Measurements from ENCODE around the gene SH3GL3. TPM values are rescaled to one million over a fixed set of nuclear protein-coding genes. Genes with fewer than 3 reads are reported as not detected.

The SH3GL3 gene
- total and polyA plus RNA-seq, 2 of the 13 experiments (the other 11 are each of a cell fraction or from before 2014, with no cell fraction given), result not detected

- FAIRE-seq, result no peak
Measured at GRCh38 chr15:83626171-83626802, 179.1 kb downstream of the SH3GL3 start.

GRCh38 chr15:83631534-83631933, 184.4 kb downstream of the SH3GL3 start:
- FAIRE-seq, result no peak
- H3K9me3 ChIP-seq (ENCODE audit: low read length), result peaks cover 11% of the 10 kb centered on the region; the same call in 1 of the 2 replicates
- no peaks in the 10 kb centered on the region for H3K36me3 ChIP-seq (replicated peaks in 1 of 2; ENCODE audit: control insufficient read depth in 1 of 2, insufficient read depth in 2 of 2, low read length in 2 of 2)
- intact Hi-C loops (cut with micrococcal nuclease; ENCODE audit: unreplicated experiment) (no loop called here), in situ Hi-C loops (cut with HindIII; ENCODE audit: extremely low pct_ligation_motif_present, low pct_unique_long_range_greater_than_20kb) (no loop called here)
- ATAC-seq, result no peak
- no TSS peak for BruUV-seq (replicated peaks)
- no peak for DNase-seq (ENCODE audit: low spot score)
- no peaks in the 10 kb centered on the region for H3K4me1 ChIP-seq (ENCODE audit: insufficient read depth, low read length)
- no peaks in the 10 kb centered on the region for H4K20me1 ChIP-seq (ENCODE audit: insufficient read depth, low read length)
- POLR2A ChIA-PET, result no interaction called here
- H3K27me3 ChIP-seq (ENCODE audit: control insufficient read depth in 1 of 2, insufficient read depth in 2 of 2, low read length in 2 of 2), result no peaks in the 10 kb centered on the region
- CTCF ChIA-PET (ENCODE audit: low intra/inter-chr PET ratio, low total read pairs), result no interaction called here
- TF ChIP-seq RFXAP (CRISPR knock-in tag; IDR thresholded peaks at IDR 0.05; ENCODE audit: borderline replicate concordance) (no peak), ZSCAN12 (CRISPR knock-in tag; IDR thresholded peaks at IDR 0.05) (no peak), SNAI1 (CRISPR knock-in tag; IDR thresholded peaks at IDR 0.05; ENCODE audit: borderline replicate concordance) (no peak), ATF5 (CRISPR knock-in tag; IDR thresholded peaks at IDR 0.05; ENCODE audit: low read depth) (no peak), MATR3 (CRISPR knock-in tag; IDR thresholded peaks at IDR 0.05) (no peak), RFX1 (IDR thresholded peaks at IDR 0.05) (no peak), ZNF20 (CRISPR knock-in tag; IDR thresholded peaks at IDR 0.05) (no peak)
- no peak overlapping the region for H3K27ac ChIP-seq (ENCODE audit: extremely low read length, insufficient read depth, low read length)
- H3K4me2 ChIP-seq (ENCODE audit: low read depth, low read length), result no peak overlapping the region
- H2AFZ ChIP-seq (ENCODE audit: low read length), result no peak overlapping the region
- H3K79me2 ChIP-seq (ENCODE audit: insufficient read depth, low read length), result no peaks in the 10 kb centered on the region
- H3K9ac ChIP-seq (ENCODE audit: insufficient read depth, low read depth, low read length), result no peak overlapping the region
- WGBS (ENCODE audit: low lambda C conversion rate), result 0% methylated on average over 1 of the region's 2 CpGs
- H3K4me3 ChIP-seq (replicated peaks in 1 of 3; ENCODE audit: insufficient read depth in 1 of 3, low read depth in 2 of 3, low read length in 3 of 3), result no peak overlapping the region

More at GRCh38 chr15:83626171-83626802, 179.1 kb downstream of the SH3GL3 start:
- DNase-seq (ENCODE audit: low spot score) (no peak), ATAC-seq (no peak)
- POLR2A ChIA-PET, result no interaction called here
- Histone ChIP-seq H3K4me1 (ENCODE audit: insufficient read depth, low read length) (no peaks in the 10 kb centered on the region), H3K4me2 (ENCODE audit: low read depth, low read length) (no peak overlapping the region), H3K27ac (ENCODE audit: extremely low read length, insufficient read depth, low read length) (no peak overlapping the region), H4K20me1 (ENCODE audit: insufficient read depth, low read length) (no peaks in the 10 kb centered on the region), H3K27me3 (ENCODE audit: control insufficient read depth in 1 of 2, insufficient read depth in 2 of 2, low read length in 2 of 2) (no peaks in the 10 kb centered on the region), H3K4me3 (replicated peaks in 1 of 3; ENCODE audit: insufficient read depth in 1 of 3, low read depth in 2 of 3, low read length in 3 of 3) (no peak overlapping the region), H2AFZ (ENCODE audit: low read length) (no peak overlapping the region), H3K36me3 (replicated peaks in 1 of 2; ENCODE audit: control insufficient read depth in 1 of 2, insufficient read depth in 2 of 2, low read length in 2 of 2) (no peaks in the 10 kb centered on the region), H3K79me2 (ENCODE audit: insufficient read depth, low read length) (no peaks in the 10 kb centered on the region), H3K9ac (ENCODE audit: insufficient read depth, low read depth, low read length) (no peak overlapping the region), H3K9me3 (ENCODE audit: low read length) (peaks cover 10% of the 10 kb centered on the region; the same call in 1 of the 2 replicates)
- TF ChIP-seq ZNF598 (CRISPR knock-in tag; IDR thresholded peaks at IDR 0.05; ENCODE audit: borderline replicate concordance), result no peak
- peak; percentile 60 for TF ChIP-seq MNT (IDR thresholded peaks at IDR 0.05)
- intact Hi-C loops (cut with micrococcal nuclease; ENCODE audit: unreplicated experiment) (no loop called here), in situ Hi-C loops (cut with HindIII; ENCODE audit: extremely low pct_ligation_motif_present, low pct_unique_long_range_greater_than_20kb) (no loop called here)
- 4% methylated on average over 2 of the region's 2 CpGs for WGBS (ENCODE audit: low lambda C conversion rate)
- BruUV-seq (replicated peaks), result no TSS peak
- CTCF ChIA-PET (ENCODE audit: low intra/inter-chr PET ratio, low total read pairs), result no interaction called here

Data from HepG2 (cell line).